ENCODE results near the gene NTSR2.

The NTSR2 gene

DNA sequence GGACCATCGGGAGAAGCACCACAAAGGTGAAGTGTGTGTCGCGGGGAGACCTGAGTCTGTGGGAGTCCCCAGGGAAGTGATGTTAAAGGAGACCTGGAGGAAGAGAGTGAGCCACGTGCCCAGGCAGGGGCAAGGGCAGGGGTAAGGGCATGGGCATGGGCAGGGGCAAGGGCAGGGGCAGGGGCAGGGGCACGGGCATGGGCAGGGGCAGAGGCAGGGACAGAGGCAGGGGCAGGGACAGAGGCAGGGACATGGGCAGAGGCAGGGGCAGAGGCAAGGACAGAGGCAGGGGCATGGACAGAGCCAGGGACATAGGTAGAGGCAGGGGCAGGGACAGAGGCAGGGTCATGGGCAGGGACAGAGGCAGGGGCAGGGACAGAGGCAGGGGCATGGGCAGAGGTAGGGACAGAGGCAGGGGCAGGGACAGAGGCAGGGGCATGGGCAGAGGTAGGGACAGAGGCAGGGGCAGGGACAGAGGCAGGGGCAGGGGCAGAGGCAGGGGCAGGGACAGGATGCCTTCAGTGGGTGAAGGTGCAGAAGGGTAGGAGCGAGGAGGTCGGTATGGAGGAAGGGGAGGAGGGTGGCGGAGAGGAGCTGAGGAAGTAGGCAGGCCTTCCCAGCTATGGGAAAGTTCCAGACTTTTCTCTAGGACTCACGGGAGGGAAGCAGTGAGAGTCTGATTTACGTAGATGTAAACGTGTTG is 33.3 kb downstream of the NTSR2 start:
- H3K4me3 ChIP-seq (ENCODE audit: low read depth, low read length) = no peak overlapping the region
- DNase-seq (ENCODE audit: low read depth) = no peak
- TF ChIP-seq, protein P1, sequence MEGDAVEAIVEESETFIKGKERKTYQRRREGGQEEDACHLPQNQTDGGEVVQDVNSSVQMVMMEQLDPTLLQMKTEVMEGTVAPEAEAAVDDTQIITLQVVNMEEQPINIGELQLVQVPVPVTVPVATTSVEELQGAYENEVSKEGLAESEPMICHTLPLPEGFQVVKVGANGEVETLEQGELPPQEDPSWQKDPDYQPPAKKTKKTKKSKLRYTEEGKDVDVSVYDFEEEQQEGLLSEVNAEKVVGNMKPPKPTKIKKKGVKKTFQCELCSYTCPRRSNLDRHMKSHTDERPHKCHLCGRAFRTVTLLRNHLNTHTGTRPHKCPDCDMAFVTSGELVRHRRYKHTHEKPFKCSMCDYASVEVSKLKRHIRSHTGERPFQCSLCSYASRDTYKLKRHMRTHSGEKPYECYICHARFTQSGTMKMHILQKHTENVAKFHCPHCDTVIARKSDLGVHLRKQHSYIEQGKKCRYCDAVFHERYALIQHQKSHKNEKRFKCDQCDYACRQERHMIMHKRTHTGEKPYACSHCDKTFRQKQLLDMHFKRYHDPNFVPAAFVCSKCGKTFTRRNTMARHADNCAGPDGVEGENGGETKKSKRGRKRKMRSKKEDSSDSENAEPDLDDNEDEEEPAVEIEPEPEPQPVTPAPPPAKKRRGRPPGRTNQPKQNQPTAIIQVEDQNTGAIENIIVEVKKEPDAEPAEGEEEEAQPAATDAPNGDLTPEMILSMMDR (IDR thresholded peaks at IDR 0.05; ENCODE audit: low read depth, low read length, missing control alignments) = no peak

DNA sequence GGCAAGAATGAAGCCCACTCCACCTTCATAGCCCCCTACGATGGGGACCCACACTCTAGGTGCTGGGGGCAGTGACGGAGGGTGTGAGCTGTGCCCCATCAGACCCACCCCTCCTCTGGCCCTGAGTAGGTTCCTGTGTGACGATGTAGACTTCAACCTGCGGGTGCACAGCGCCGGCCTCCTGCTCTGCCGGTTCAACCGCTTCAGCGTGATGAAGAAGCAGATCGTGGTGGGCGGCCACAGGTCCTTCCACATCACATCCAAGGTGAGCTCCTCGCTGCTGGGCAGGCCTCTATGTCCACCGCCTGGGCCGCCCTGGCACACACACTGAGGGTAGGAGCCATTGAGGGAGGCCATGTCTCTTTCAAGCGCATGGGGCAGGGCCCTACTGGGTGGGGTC is 34.9 kb downstream of the NTSR2 start:
- TF ChIP-seq, protein P1 (IDR thresholded peaks at IDR 0.05; ENCODE audit: low read depth, low read length, missing control alignments) = no peak
- no peak for DNase-seq (ENCODE audit: low read depth)

DNA sequence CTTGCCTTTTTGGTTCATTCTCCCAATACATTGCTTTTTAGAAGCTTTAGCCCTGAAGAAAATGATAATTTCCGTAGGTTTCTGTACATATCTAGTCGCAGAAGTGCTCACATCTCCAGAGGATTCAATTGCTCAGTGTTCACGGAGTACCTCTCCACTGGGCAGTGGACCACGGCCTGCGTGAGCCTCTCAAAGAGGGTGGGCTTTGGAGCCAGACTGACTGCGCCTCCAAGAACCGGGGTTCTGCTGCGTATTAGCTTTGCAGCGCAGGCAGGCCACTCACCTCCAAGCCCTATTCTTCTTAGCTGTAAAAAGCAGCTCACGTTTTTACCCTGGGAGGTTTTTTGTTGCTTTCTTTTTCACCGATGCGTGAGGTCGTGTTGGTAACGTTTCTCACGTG is 35.4 kb downstream of the NTSR2 start:
- TF ChIP-seq, protein P1 (IDR thresholded peaks at IDR 0.05; ENCODE audit: low read depth, low read length, missing control alignments) = no peak
- no peak overlapping the region for H3K4me3 ChIP-seq (ENCODE audit: low read depth, low read length)
- no peak for DNase-seq (ENCODE audit: low read depth)

More for the DNA sequence above, 34.9 kb downstream of the NTSR2 start:
- no peak overlapping the region for H3K4me3 ChIP-seq (ENCODE audit: low read depth, low read length)

DNA sequence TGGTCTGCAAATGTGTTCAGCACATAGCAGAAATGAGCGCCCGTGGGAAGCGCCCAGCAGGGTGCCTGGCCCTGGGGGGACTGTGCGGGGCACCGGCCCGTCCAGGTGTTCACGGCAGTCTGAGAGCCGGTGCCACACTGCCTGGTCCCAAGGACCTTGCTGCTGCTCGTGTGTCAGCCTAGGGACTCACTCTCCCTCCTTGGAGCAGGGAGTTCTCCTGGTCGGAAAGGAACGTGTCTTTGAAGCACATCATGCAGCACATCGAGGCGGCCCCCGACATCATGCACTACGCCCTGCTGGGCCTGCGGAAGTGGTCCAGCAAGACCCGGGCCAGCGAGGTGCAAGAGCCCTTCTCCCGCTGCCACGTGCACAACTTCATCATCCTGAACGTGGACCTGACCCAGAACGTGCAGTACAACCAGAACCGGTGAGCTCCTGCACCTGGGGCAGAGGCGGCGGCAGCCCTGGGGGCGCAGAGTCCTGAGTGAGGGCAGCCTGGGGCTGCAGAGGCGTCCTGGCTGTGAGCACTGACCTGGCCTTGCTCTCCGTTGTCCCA is 36.0 kb downstream of the NTSR2 start:
- DNase-seq (ENCODE audit: low read depth) = no peak
- TF ChIP-seq, protein P1 (IDR thresholded peaks at IDR 0.05; ENCODE audit: low read depth, low read length, missing control alignments) = no peak
- no peak overlapping the region for H3K4me3 ChIP-seq (ENCODE audit: low read depth, low read length)

DNA sequence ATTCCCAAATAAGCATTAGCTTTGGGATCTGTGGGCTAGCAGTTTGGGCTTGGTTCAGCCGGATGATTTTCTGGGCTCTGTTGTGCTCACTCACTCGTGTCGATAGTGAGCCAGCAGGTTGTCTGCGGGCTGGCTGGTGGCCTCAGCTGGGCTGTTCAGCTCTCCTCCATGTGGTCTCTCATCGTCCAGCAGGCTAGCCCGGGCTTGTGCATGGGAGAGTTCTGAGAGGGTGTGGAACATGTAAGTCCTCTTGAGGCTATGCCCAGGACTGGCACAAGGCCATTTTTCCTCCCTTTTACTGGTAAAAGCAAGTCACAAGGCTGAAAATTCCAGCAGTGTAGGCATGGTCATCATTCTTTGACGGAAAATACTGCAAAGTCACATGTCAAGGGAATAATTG is 38.5 kb downstream of the NTSR2 start:
- DNase-seq (ENCODE audit: low read depth) = no peak
- no peak overlapping the region for H3K4me3 ChIP-seq (ENCODE audit: low read depth, low read length)
- TF ChIP-seq, protein P1 (IDR thresholded peaks at IDR 0.05; ENCODE audit: low read depth, low read length, missing control alignments) = no peak

DNA sequence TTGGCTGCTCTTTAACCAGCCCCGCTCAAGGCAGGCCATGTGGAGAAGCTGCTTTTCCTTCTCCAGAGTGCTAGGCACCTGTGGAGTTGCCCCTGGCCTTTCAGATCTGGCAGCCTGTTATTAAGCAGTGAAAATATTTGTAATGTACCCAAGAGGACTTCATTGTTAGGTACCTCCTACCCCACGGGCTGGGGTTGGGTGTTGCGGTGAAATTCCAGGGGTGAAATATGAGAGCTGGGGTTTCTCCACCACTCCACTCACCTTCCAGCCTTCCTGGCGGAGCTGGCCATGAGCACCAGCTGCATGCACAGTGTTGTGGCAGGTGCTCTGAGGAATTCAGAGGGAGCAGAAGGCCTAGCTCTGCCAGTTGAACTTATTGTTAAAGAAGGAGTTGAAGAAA is 39.1 kb downstream of the NTSR2 start:
- no peak for DNase-seq (ENCODE audit: low read depth)
- no peak overlapping the region for H3K4me3 ChIP-seq (ENCODE audit: low read depth, low read length)
- TF ChIP-seq, protein P1 (IDR thresholded peaks at IDR 0.05; ENCODE audit: low read depth, low read length, missing control alignments) = no peak

DNA sequence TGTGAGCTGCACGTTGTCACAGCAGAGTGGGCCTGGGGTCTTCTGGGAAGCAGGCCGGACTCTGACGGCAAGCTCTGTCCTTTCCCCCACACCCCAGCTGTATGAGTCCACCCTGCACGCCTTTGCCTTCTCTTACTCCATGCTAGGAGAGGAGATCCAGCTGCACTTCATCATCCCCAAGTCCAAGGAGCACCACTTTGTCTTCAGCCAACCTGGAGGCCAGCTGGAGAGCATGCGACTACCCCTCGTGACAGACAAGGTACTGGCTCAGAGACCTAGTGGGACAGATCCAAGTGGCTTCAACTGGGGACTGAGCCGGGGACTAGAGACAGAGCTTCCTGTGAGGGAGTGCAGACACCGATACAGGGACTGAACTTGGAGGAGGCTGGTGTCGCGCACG is 40.1 kb downstream of the NTSR2 start:
- no peak for DNase-seq (ENCODE audit: low read depth)

More for the DNA sequence above, 40.1 kb downstream of the NTSR2 start:
- TF ChIP-seq, protein P1 (IDR thresholded peaks at IDR 0.05; ENCODE audit: low read depth, low read length, missing control alignments) = no peak
- H3K4me3 ChIP-seq (ENCODE audit: low read depth, low read length) = no peak overlapping the region
